IMR-90 (cell line): Measurements from ENCODE around the gene SLC4A3. TPM values are rescaled to one million over a fixed set of nuclear protein-coding genes. Genes with fewer than 3 reads are reported as not detected.

ENCODE experiments used
- ATAC-seq: fragments of 200-7000 bp; cut with Tn5 transposase; 2 replicates; pipeline ENCODE4 v1.9.1; 2020; ENCODE audit warnings: low read depth, mild to moderate bottlenecking, moderate library complexity
- BruUV-seq: library from RNA; stranded (reverse); fragments of 400-500 nt; replicated peaks from 2 replicates; lab custom pipeline; 2021; lab: Mats Ljungman, UMichigan
- CTCF ChIA-PET: fragments of 300-600 bp; formaldehyde crosslinking; extraction: SDS; loops from one replicate; lab custom pipeline; 2021; ENCODE audit warnings: antibody characterized with exemption; lab: Yijun Ruan, JAX
- POLR2A ChIA-PET: fragments of 300-600 bp; sonication (Branson Sonifier 250); formaldehyde crosslinking; loops from one replicate; lab custom pipeline; 2022; ENCODE audit warnings: antibody characterized with exemption; ENCODE audit not compliant: unreplicated experiment; lab: Charles Lee
- DNase-seq: peaks from one replicate; pipeline ENCODE4 v3.0.0; 2013
- H2AFZ ChIP-seq: replicated peaks from 2 replicates; pipeline ENCODE3; 2013; ENCODE audit warnings: low read length, mild to moderate bottlenecking; ENCODE audit not compliant: poor library complexity
- H2AK5ac ChIP-seq: 2 replicates; pipeline ENCODE4 v1.6.1; 2013; ENCODE audit warnings: low read depth, low read length, inconsistent platforms
- H2AK9ac ChIP-seq: replicated peaks from 2 replicates; pipeline ENCODE3; 2013; ENCODE audit warnings: mild to moderate bottlenecking, low read depth, low read length, moderate library complexity; ENCODE audit not compliant: poor library complexity
- H2BK120ac ChIP-seq: 2 replicates; pipeline ENCODE4 v1.6.1; 2013; ENCODE audit warnings: low read depth, low read length, inconsistent platforms
- H2BK15ac ChIP-seq: 3 replicates; pipeline ENCODE4 v1.6.1; 2013; ENCODE audit warnings: low read depth, low read length, inconsistent platforms
- H2BK20ac ChIP-seq: 2 replicates; pipeline ENCODE4 v1.6.1; 2013; ENCODE audit warnings: low read depth, mild to moderate bottlenecking, inconsistent platforms, low read length, moderate library complexity
- H2BK5ac ChIP-seq: 2 replicates; pipeline ENCODE4 v1.6.1; 2013; ENCODE audit warnings: mild to moderate bottlenecking, low read depth, low read length, inconsistent platforms; ENCODE audit not compliant: poor library complexity, severe bottlenecking
- H3K14ac ChIP-seq: replicated peaks from 2 replicates; pipeline ENCODE4 v1.6.1; 2013; ENCODE audit warnings: low read depth, low read length, inconsistent platforms
- H3K18ac ChIP-seq: 2 replicates; pipeline ENCODE4 v1.6.1; 2013; ENCODE audit warnings: low read depth, low read length, control low read depth
- H3K23ac ChIP-seq: 2 replicates; pipeline ENCODE4 v1.6.1; 2013; ENCODE audit warnings: low read depth, low read length, inconsistent platforms
- H3K27ac ChIP-seq: 2 replicates; pipeline ENCODE4 v1.5.1; 2013; ENCODE audit warnings: mild to moderate bottlenecking, control low read depth, low read length; ENCODE audit not compliant: insufficient read depth
- H3K27me3 ChIP-seq: 2 replicates; pipeline ENCODE4 v1.6.1; 2013; ENCODE audit warnings: low read length; ENCODE audit not compliant: control insufficient read depth, insufficient read depth
- H3K36me3 ChIP-seq: 2 replicates; pipeline ENCODE4 v1.6.1; 2013; ENCODE audit warnings: low read length, mixed read lengths; ENCODE audit not compliant: control insufficient read depth, insufficient read depth
- H3K4ac ChIP-seq: 2 replicates; pipeline ENCODE4 v1.6.1; 2013; ENCODE audit warnings: low read depth, low read length, inconsistent platforms
- H3K4me1 ChIP-seq: 2 replicates; pipeline ENCODE4 v1.6.1; 2013; ENCODE audit warnings: low read length, mixed read lengths; ENCODE audit not compliant: control insufficient read depth, insufficient read depth
- H3K4me2 ChIP-seq: 2 replicates; pipeline ENCODE4 v1.6.1; 2013; ENCODE audit warnings: low read depth, mild to moderate bottlenecking, control low read depth, low read length, moderate library complexity
- H3K4me3 ChIP-seq: 2 replicates; pipeline ENCODE4 v1.5.1; 2013; ENCODE audit warnings: low read depth, mild to moderate bottlenecking, control low read depth, low read length, moderate library complexity; ENCODE audit not compliant: insufficient read depth
- H3K56ac ChIP-seq: 2 replicates; pipeline ENCODE4 v1.6.1; 2013; ENCODE audit warnings: low read length, inconsistent platforms; ENCODE audit not compliant: insufficient read depth; ENCODE audit errors: extremely low read depth
- H3K79me1 ChIP-seq, 2 experiments: 2 replicates each; pipeline ENCODE4 v1.6.1; 2013; ENCODE audit warnings: low read length in 2 of 2, inconsistent platforms in 1 of 2, low read depth in 1 of 2
- H3K9ac ChIP-seq: 2 replicates; pipeline ENCODE4 v1.6.1; 2013; ENCODE audit warnings: low read depth, low read length, control low read depth
- H3K9me1 ChIP-seq: 2 replicates; pipeline ENCODE4 v1.6.1; 2013; ENCODE audit warnings: low read length, inconsistent platforms; ENCODE audit not compliant: insufficient read depth
- H3K9me3 ChIP-seq: 2 replicates; pipeline ENCODE4 v1.6.1; 2013; ENCODE audit warnings: low read length; ENCODE audit not compliant: control insufficient read depth, insufficient read depth
- H4K20me1 ChIP-seq: 2 replicates; pipeline ENCODE4 v1.6.1; 2013; ENCODE audit warnings: low read length, inconsistent platforms; ENCODE audit not compliant: insufficient read depth
- H4K5ac ChIP-seq: 2 replicates; pipeline ENCODE4 v1.6.1; 2013; ENCODE audit warnings: mild to moderate bottlenecking, low read depth, low read length, control low read depth
- H4K8ac ChIP-seq, 2 experiments: 2 replicates each; pipeline ENCODE4 v1.6.1; 2013; ENCODE audit warnings: low read depth in 2 of 2, low read length in 2 of 2, control low read depth in 1 of 2, inconsistent platforms in 1 of 2
- H4K91ac ChIP-seq: 2 replicates; pipeline ENCODE4 v1.6.1; 2013; ENCODE audit warnings: low read depth, low read length, inconsistent platforms; ENCODE audit not compliant: insufficient read depth
- BHLHE40 ChIP-seq: fragments of 150-350 bp; IDR thresholded peaks from 2 replicates; pipeline ENCODE4 v1.6.1; 2016; ENCODE audit warnings: mild to moderate bottlenecking, low read depth, low read length
- CEBPB ChIP-seq: IDR thresholded peaks from 2 replicates; pipeline ENCODE4 v1.6.1; 2012; ENCODE audit warnings: low read depth, low read length, improper control_type of control experiment
- CHD1 ChIP-seq: IDR thresholded peaks from 2 replicates; pipeline ENCODE4 v1.6.1; 2012; ENCODE audit warnings: low read depth, low read length, improper control_type of control experiment
- CTCF ChIP-seq: conservative IDR thresholded peaks from 2 replicates; pipeline ENCODE4 v1.5.1; 2012; ENCODE audit warnings: mild to moderate bottlenecking, low read depth, low read length, improper control_type of control experiment
- ELK1 ChIP-seq: fragments of 150-350 bp; IDR thresholded peaks from 2 replicates; pipeline ENCODE4 v1.6.1; 2016; ENCODE audit warnings: low read depth, mild to moderate bottlenecking, low read length, moderate library complexity, borderline replicate concordance
- FOS ChIP-seq: fragments of 150-350 bp; IDR thresholded peaks from 2 replicates; pipeline ENCODE4 v1.6.1; 2016; ENCODE audit warnings: low read depth, low read length
- MAFK ChIP-seq: IDR thresholded peaks from 2 replicates; pipeline ENCODE4 v1.6.1; 2012; ENCODE audit warnings: low read depth, low read length, improper control_type of control experiment
- MAZ ChIP-seq: IDR thresholded peaks from 2 replicates; pipeline ENCODE4 v1.6.1; 2012; ENCODE audit warnings: low read depth, mild to moderate bottlenecking, low read length, improper control_type of control experiment, moderate library complexity, borderline replicate concordance
- MXI1 ChIP-seq: IDR thresholded peaks from 2 replicates; pipeline ENCODE4 v1.6.1; 2012; ENCODE audit warnings: low read depth, mild to moderate bottlenecking, low read length, moderate library complexity, borderline replicate concordance
- NFE2L2 ChIP-seq: fragments of 150-350 bp; IDR thresholded peaks from 2 replicates; pipeline ENCODE4 v1.6.1; 2016; ENCODE audit warnings: low read depth, mild to moderate bottlenecking, low read length
- POLR2A ChIP-seq: IDR thresholded peaks from 2 replicates; pipeline ENCODE4 v1.6.1; 2012; ENCODE audit warnings: mild to moderate bottlenecking, low read depth, low read length
- RAD21 ChIP-seq: IDR thresholded peaks from 2 replicates; pipeline ENCODE4 v1.6.1; 2012; ENCODE audit warnings: low read length, improper control_type of control experiment
- RCOR1 ChIP-seq: IDR thresholded peaks from 2 replicates; pipeline ENCODE4 v1.6.1; 2012; ENCODE audit warnings: mild to moderate bottlenecking, low read length, improper control_type of control experiment; ENCODE audit not compliant: insufficient replicate concordance
- RFX5 ChIP-seq: IDR thresholded peaks from 2 replicates; pipeline ENCODE4 v1.8.0; 2012; ENCODE audit warnings: low read depth, mild to moderate bottlenecking, low read length, moderate library complexity
- SMC3 ChIP-seq: fragments of 150-350 bp; IDR thresholded peaks from 2 replicates; pipeline ENCODE4 v1.6.1; 2016; ENCODE audit warnings: low read depth, mild to moderate bottlenecking, antibody characterized with exemption, low read length, moderate library complexity
- WGBS, 2 experiments: methylation state at CpG; one replicate each; pipeline versions ENCODE4 v1.1.5 to v1.1.7; 2013; ENCODE audit warnings: missing lambda C conversion rate in 2 of 2; ENCODE audit not compliant: insufficient read length in 1 of 2; ENCODE audit errors: extremely low coverage in 2 of 2; 5-methylcytosine and 5-hydroxymethylcytosine counted together
- dilution Hi-C: fragments of 300-500 bp; cut with HindIII; formaldehyde crosslinking; loops from one replicate; pipeline ENCODE4 v1.14.3; 2018; ENCODE audit warnings: low sequenced_read_pairs; ENCODE audit not compliant: unreplicated experiment
- in situ Hi-C: fragments of 300-500 bp; cut with MboI; formaldehyde crosslinking; loops from 3 replicates; pipeline ENCODE4 v1.14.3; 2019; ENCODE audit warnings: low sequenced_read_pairs, inconsistent platforms, mixed read lengths
- intact Hi-C: fragments of 100-400 bp; cut with micrococcal nuclease; formaldehyde crosslinking; loops from 2 replicates; pipeline ENCODE4 v1.10.0; 2022
- polyA plus RNA-seq, 3 experiments: library from polyadenylated mRNA; depleted of rRNA; stranded (reverse); fragments of >200 nt; gene quantifications; 2 replicates each; pipeline ENCODE4 v1.2.3, GENCODE V29; 2012; ENCODE audit warnings: low replicate concordance in 1 of 3
- total RNA-seq: library from RNA; depleted of rRNA; stranded (reverse); fragments of >200 nt; gene quantifications from 2 replicates; pipeline ENCODE4 v1.2.3, GENCODE V29; 2012

The SLC4A3 gene
- total and polyA plus RNA-seq, 2 of the 4 experiments (the other 2 are of a cell fraction): 0.90 to 6.1 TPM

GRCh38 chr2:219676586-219676985 lies 49.2 kb downstream of the SLC4A3 start:
- H3K23ac ChIP-seq: no peak overlapping the region
- H3K4me3 ChIP-seq: no peak overlapping the region
- ATAC-seq: no peak
- no peak overlapping the region for H3K27ac ChIP-seq
- no peaks in the 10 kb centered on the region for H3K4me1 ChIP-seq
- no peak overlapping the region for H3K4me2 ChIP-seq
- ChIA-PET POLR2A (no interaction called here), CTCF (interaction anchor here (1.4 kb wide), 1 partner anchor 13 kb away, joined by 3 read pairs; no protein-coding TSS in a partner anchor)
- dilution Hi-C loops: no loop called here
- WGBS, 2 experiments: no CpG with 5 or more reads among the region's 1 CpG
- intact Hi-C loops: no loop called here
- TF ChIP-seq NFE2L2 (no peak), RAD21 (no peak), CTCF (no peak), FOS (no peak), ELK1 (no peak), BHLHE40 (no peak), MAFK (no peak), MXI1 (no peak), CEBPB (no peak), RCOR1 (no peak), RFX5 (no peak), SMC3 (no peak), POLR2A (no peak), CHD1 (no peak), MAZ (no peak)
- in situ Hi-C loops: no loop called here
- no peak overlapping the region for H2AK9ac ChIP-seq
- no peaks in the 10 kb centered on the region for H3K79me1 ChIP-seq
- H3K18ac ChIP-seq: no peak overlapping the region
- no peak overlapping the region for H4K8ac ChIP-seq
- no peak overlapping the region for H3K56ac ChIP-seq
- H2AFZ ChIP-seq: no peak overlapping the region
- no peak for DNase-seq
- H3K27me3 ChIP-seq: peaks cover 29% of the 10 kb centered on the region
- H2AK5ac ChIP-seq: no peak overlapping the region
- no peak overlapping the region for H4K91ac ChIP-seq
- no peak overlapping the region for H4K5ac ChIP-seq
- H2BK20ac ChIP-seq: no peak overlapping the region
- H3K9me1 ChIP-seq: no peaks in the 10 kb centered on the region
- no peaks in the 10 kb centered on the region for H3K36me3 ChIP-seq
- no peak overlapping the region for H3K9ac ChIP-seq
- no peaks in the 10 kb centered on the region for H4K20me1 ChIP-seq
- H3K9me3 ChIP-seq: no peaks in the 10 kb centered on the region
- BruUV-seq: no TSS peak
- no peak overlapping the region for H3K4ac ChIP-seq
- no peak overlapping the region for H2BK5ac ChIP-seq
- no peak overlapping the region for H2BK120ac ChIP-seq
- H3K14ac ChIP-seq: no peak overlapping the region
- no peak overlapping the region for H2BK15ac ChIP-seq
